ENCODE measurements around the gene MIPOL1.

DNA sequence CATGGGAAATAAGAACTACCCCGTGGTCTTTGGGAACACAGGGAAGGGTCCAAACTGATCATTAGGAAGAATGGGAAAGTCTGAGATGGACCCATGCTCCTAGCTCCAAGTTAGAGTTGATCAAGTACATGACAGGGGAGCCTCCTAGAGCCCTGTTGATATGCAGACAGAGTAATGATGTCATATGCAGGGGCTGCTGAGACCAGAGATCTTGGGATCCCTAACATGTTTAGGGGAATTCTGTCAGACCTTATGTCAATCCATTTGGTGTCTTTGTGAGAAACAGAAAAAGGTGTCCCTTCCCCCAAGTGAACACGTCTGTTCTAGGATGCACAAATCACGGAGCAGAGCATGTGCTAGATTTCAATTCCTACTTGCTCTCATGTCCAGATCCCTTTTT lies 31.9 kb upstream of the MIPOL1 start:
- TF ChIP-seq EZH2 (IDR thresholded peaks at IDR 0.05; ENCODE audit: borderline replicate concordance, low read length), result no peak
- TF ChIP-seq, protein P1, sequence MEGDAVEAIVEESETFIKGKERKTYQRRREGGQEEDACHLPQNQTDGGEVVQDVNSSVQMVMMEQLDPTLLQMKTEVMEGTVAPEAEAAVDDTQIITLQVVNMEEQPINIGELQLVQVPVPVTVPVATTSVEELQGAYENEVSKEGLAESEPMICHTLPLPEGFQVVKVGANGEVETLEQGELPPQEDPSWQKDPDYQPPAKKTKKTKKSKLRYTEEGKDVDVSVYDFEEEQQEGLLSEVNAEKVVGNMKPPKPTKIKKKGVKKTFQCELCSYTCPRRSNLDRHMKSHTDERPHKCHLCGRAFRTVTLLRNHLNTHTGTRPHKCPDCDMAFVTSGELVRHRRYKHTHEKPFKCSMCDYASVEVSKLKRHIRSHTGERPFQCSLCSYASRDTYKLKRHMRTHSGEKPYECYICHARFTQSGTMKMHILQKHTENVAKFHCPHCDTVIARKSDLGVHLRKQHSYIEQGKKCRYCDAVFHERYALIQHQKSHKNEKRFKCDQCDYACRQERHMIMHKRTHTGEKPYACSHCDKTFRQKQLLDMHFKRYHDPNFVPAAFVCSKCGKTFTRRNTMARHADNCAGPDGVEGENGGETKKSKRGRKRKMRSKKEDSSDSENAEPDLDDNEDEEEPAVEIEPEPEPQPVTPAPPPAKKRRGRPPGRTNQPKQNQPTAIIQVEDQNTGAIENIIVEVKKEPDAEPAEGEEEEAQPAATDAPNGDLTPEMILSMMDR (IDR thresholded peaks at IDR 0.05; ENCODE audit: low read length), result no peak
